ENCODE measurements around the gene EPRS1. TPM values are rescaled to one million over a fixed set of nuclear protein-coding genes. Genes with fewer than 3 reads are reported as not detected.

EPRS1 gene
- total RNA-seq, 1 experiment from 2014 or later, result 121 TPM

- Histone ChIP-seq H2AK5ac (ENCODE audit: insufficient read length, low read length) (no peak overlapping the region), H3K14ac (ENCODE audit: insufficient read depth, low read length) (no peak overlapping the region), H3K79me2 (ENCODE audit: insufficient read depth, low read length) (no peaks in the 10 kb centered on the region), H4K5ac (ENCODE audit: insufficient read length, low read depth, low read length) (no peak overlapping the region), H4K8ac (replicated peaks; ENCODE audit: insufficient read length, low read depth, low read length) (no peak overlapping the region), H3T11ph (ENCODE audit: low read length) (no peak overlapping the region), H3K4me2 (ENCODE audit: insufficient read depth, insufficient read length, low read length) (no peak overlapping the region), H3K18ac (ENCODE audit: insufficient read length, low read depth, low read length) (no peak overlapping the region), H2BK120ac (ENCODE audit: low read depth, low read length, poor library complexity, severe bottlenecking) (no peak overlapping the region), H3K23me2 (ENCODE audit: insufficient read length, low read depth, low read length, poor library complexity, severe bottlenecking) (peaks cover 2% of the 10 kb centered on the region), H2AFZ (ENCODE audit: low read length) (no peak overlapping the region), H3K27ac (ENCODE audit: insufficient read length, low read depth, low read length) (no peak overlapping the region), H4K20me1 (ENCODE audit: control insufficient read depth, insufficient read depth, insufficient read length) (no peaks in the 10 kb centered on the region), H2BK5ac (ENCODE audit: insufficient read length, low read length) (no peak overlapping the region), H2BK15ac (ENCODE audit: low read depth, low read length) (no peak overlapping the region), H4K91ac (ENCODE audit: insufficient read length, low read depth, low read length) (no peak overlapping the region), H2BK12ac (ENCODE audit: insufficient read length, low read depth, low read length) (no peak overlapping the region), H3K27me3 (ENCODE audit: insufficient read depth, low read length) (no peaks in the 10 kb centered on the region), H3K9ac (ENCODE audit: extremely low read depth, insufficient read length, low read length) (no peak overlapping the region), H3K4ac (ENCODE audit: low read depth, low read length) (no peak overlapping the region), H2BK20ac (ENCODE audit: low read depth, low read length, poor library complexity, severe bottlenecking) (no peak overlapping the region), H3K9me3 (ENCODE audit: control insufficient read depth, low read depth, low read length) (no peaks in the 10 kb centered on the region), H3K4me1 (ENCODE audit: insufficient read depth, low read length) (no peaks in the 10 kb centered on the region), H3K56ac (ENCODE audit: insufficient read length, low read depth, low read length) (no peak overlapping the region), H3K23ac (ENCODE audit: insufficient read length, low read depth, low read length) (no peak overlapping the region), H3K79me1 (ENCODE audit: insufficient read depth, low read depth, low read length, poor library complexity, severe bottlenecking) (no peaks in the 10 kb centered on the region)
- no peaks in the 10 kb centered on the region for H3K9me3 Mint-ChIP-seq
- no peaks in the 10 kb centered on the region for H3K27me3 Mint-ChIP-seq (ENCODE audit: low read depth)
- H3K4me1 Mint-ChIP-seq, result peaks cover 0 to 6% of the 10 kb centered on the region in 2 experiments; a peak in 1 of 4 replicates
- no peak overlapping the region for H3K4me3 Mint-ChIP-seq
- no peak overlapping the region for H3K27ac Mint-ChIP-seq
- H3K36me3 Mint-ChIP-seq (ENCODE audit: insufficient read depth in 1 of 3, low read depth in 3 of 3), result peaks cover 0 to 2% (median 0%) of the 10 kb centered on the region in 3 experiments; a peak in 1 of 7 replicates
- no peak for TF ChIP-seq CTCF (conservative IDR thresholded peaks at IDR 0.05)
- WGBS (ENCODE audit: extremely low coverage, insufficient read length, low lambda C conversion rate), result no CpG with 5 or more reads among the region's 1 CpG
- DNase-seq, result no peak
These were observed 38.2 kb upstream of the EPRS1 start for GRCh38 chr1:220084460-220084859.

Data from H9 (cell line).